SK-N-SH (cell line): Measurements from ENCODE around the gene SURF6. TPM values are rescaled to one million over a fixed set of nuclear protein-coding genes. Genes with fewer than 3 reads are reported as not detected.
"Not testable (repeated sequence)": the region's sequence is repeated elsewhere in the genome, so short reads cannot be mapped to it uniquely, and the experiment has no call there.

ENCODE experiments used
- CTCF ChIA-PET: fragments of 300-600, 350-600 bp; formaldehyde crosslinking; extraction: SDS; loops from one replicate; lab custom pipeline; 2021; lab: Yijun Ruan, JAX
- POLR2A ChIA-PET: fragments of 350-600 bp; sonication (Branson Sonifier 250); formaldehyde crosslinking; extraction: SDS; loops from one replicate; lab custom pipeline; 2020; ENCODE audit warnings: antibody characterized with exemption, inconsistent platforms; lab: Yijun Ruan, JAX
- DNase-seq: peaks from one replicate; pipeline ENCODE4 v3.0.0; 2012
- H2AFZ ChIP-seq: fragments of 200-600 bp; sonication (generic); 2 replicates; pipeline ENCODE4 v1.8.1; 2016; ENCODE audit warnings: antibody characterized with exemption, mild to moderate bottlenecking, low read depth
- H3F3A ChIP-seq: fragments of 200-600 bp; sonication (generic); replicated peaks from 2 replicates; pipeline ENCODE3; 2016; ENCODE audit warnings: antibody characterized with exemption, mild to moderate bottlenecking; ENCODE audit not compliant: insufficient read depth
- H3K27ac ChIP-seq, 2 experiments: fragments of 200-500 bp in 1 of 2; fragments of 200-600 bp in 1 of 2; sonication (Bioruptor generic) in 1 of 2; sonication (generic), shearing (Covaris generic) in 1 of 2; 2 replicates each; pipeline versions ENCODE4 v1.5.1 to v1.6.1; 2014 to 2016; ENCODE audit warnings: low read depth in 2 of 2, inconsistent platforms in 1 of 2, low read length in 1 of 2, mild to moderate bottlenecking in 1 of 2, mixed read lengths in 1 of 2
- H3K27me3 ChIP-seq: fragments of 200-600 bp; sonication (generic), shearing (Covaris generic); 2 replicates; pipeline ENCODE4 v1.6.1; 2016; ENCODE audit warnings: mixed run types; ENCODE audit not compliant: insufficient read depth
- H3K36me3 ChIP-seq, 2 experiments: fragments of 200-500 bp in 1 of 2; fragments of 200-600 bp in 1 of 2; sonication (Bioruptor generic) in 1 of 2; sonication (generic) in 1 of 2; replicated peaks in 1 of 2; 2 replicates each; pipeline versions ENCODE3 to v1.5.1; 2014 to 2016; ENCODE audit warnings: low read length in 1 of 2, mild to moderate bottlenecking in 1 of 2; ENCODE audit not compliant: insufficient read depth in 2 of 2, control insufficient read depth in 1 of 2
- H3K4me1 ChIP-seq, 2 experiments: fragments of 200-500 bp in 1 of 2; fragments of 200-600 bp in 1 of 2; sonication (Bioruptor generic) in 1 of 2; sonication (generic), shearing (Covaris generic) in 1 of 2; 2 replicates each; pipeline versions ENCODE4 v1.5.1 to v1.6.1; 2014 to 2016; ENCODE audit warnings: low read depth in 1 of 2, low read length in 1 of 2, mixed run types in 1 of 2; ENCODE audit not compliant: insufficient read depth in 2 of 2, control insufficient read depth in 1 of 2
- H3K4me2 ChIP-seq: fragments of 200-600 bp; sonication (generic), shearing (Covaris generic); 2 replicates; pipeline ENCODE4 v1.6.1; 2017; ENCODE audit warnings: mixed run types
- H3K4me3 ChIP-seq, 2 experiments: fragments of 200-500 bp in 1 of 2; fragments of 200-600 bp in 1 of 2; sonication (Bioruptor generic) in 1 of 2; sonication (generic), shearing (Covaris generic) in 1 of 2; 2 replicates each; pipeline versions ENCODE4 v1.5.1 to v1.8.1; 2014 to 2016; ENCODE audit warnings: low read depth in 2 of 2, inconsistent platforms in 1 of 2, low read length in 1 of 2, mild to moderate bottlenecking in 1 of 2, mixed read lengths in 1 of 2, moderate library complexity in 1 of 2
- H3K79me2 ChIP-seq: fragments of 200-600 bp; sonication (generic); 2 replicates; pipeline ENCODE4 v1.8.1; 2017; ENCODE audit warnings: mild to moderate bottlenecking; ENCODE audit not compliant: insufficient read depth
- H3K9ac ChIP-seq: fragments of 200-600 bp; sonication (generic); 2 replicates; pipeline ENCODE4 v1.6.1; 2017; ENCODE audit warnings: mixed run types
- H3K9me2 ChIP-seq: fragments of 200-600 bp; sonication (generic); 2 replicates; pipeline ENCODE4 v1.6.1; 2017; ENCODE audit warnings: mixed run types
- H3K9me3 ChIP-seq: fragments of 200-600 bp; sonication (generic); 2 replicates; pipeline ENCODE4 v1.6.1; 2017; ENCODE audit warnings: mixed run types, mild to moderate bottlenecking, moderate library complexity
- H4K20me1 ChIP-seq: fragments of 200-600 bp; sonication (generic); 2 replicates; pipeline ENCODE4 v1.6.1; 2017; ENCODE audit warnings: mild to moderate bottlenecking, mixed run types; ENCODE audit not compliant: insufficient read depth
- CHD2 ChIP-seq: fragments of 150-350 bp; IDR thresholded peaks from 2 replicates; pipeline ENCODE4 v1.6.1; 2018; ENCODE audit warnings: low read length; ENCODE audit not compliant: partially characterized antibody
- ELF1 ChIP-seq: IDR thresholded peaks from 2 replicates; pipeline ENCODE4 v1.4.0; 2012
- EZH2phosphoT487 ChIP-seq: fragments of 200-600 bp; sonication (generic); IDR thresholded peaks from 2 replicates; pipeline ENCODE4 v1.6.1; 2017; ENCODE audit warnings: low read depth, mixed run types, mild to moderate bottlenecking, antibody characterized with exemption, moderate library complexity, borderline replicate concordance
- FOXM1 ChIP-seq: IDR thresholded peaks from 2 replicates; pipeline ENCODE4 v1.4.0; 2012; ENCODE audit warnings: low read depth, mild to moderate bottlenecking
- GABPA ChIP-seq: IDR thresholded peaks from 2 replicates; pipeline ENCODE4 v1.4.0; 2012; ENCODE audit warnings: low read depth, mild to moderate bottlenecking
- GATA2 ChIP-seq: sonication (generic); formaldehyde crosslinking; IDR thresholded peaks from 2 replicates; pipeline ENCODE4 v1.5.0; 2020; ENCODE audit warnings: mild to moderate bottlenecking, missing genetic modification reagents
- MEF2A ChIP-seq: IDR thresholded peaks from 2 replicates; pipeline ENCODE4 v1.4.0; 2012; ENCODE audit warnings: low read depth, borderline replicate concordance
- POLR2AphosphoS5 ChIP-seq: IDR thresholded peaks from 2 replicates; pipeline ENCODE4 v1.6.1; 2012; ENCODE audit warnings: low read depth, low read length
- RCOR1 ChIP-seq: fragments of 150-350 bp; IDR thresholded peaks from 2 replicates; pipeline ENCODE4 v1.6.1; 2017; ENCODE audit warnings: antibody characterized with exemption, low read length
- RXRA ChIP-seq: IDR thresholded peaks from 2 replicates; pipeline ENCODE4 v1.4.0; 2012; ENCODE audit warnings: low read depth, mild to moderate bottlenecking, borderline replicate concordance
- YY1 ChIP-seq: IDR thresholded peaks from 2 replicates; pipeline ENCODE4 v1.4.0; 2012; ENCODE audit warnings: low read depth, mild to moderate bottlenecking
- WGBS: methylation state at CpG from one replicate; pipeline ENCODE4 v1.1.6; 2017; ENCODE audit warnings: low lambda C conversion rate; 5-methylcytosine and 5-hydroxymethylcytosine counted together
- polyA plus RNA-seq, 3 experiments: library from polyadenylated mRNA; depleted of rRNA; stranded (reverse); fragments of >200 nt; gene quantifications; 2 replicates each; pipeline ENCODE4 v1.2.3, GENCODE V29; 2012
- TF ChIP-seq, protein P1 (sequence below): fragments of 150-350 bp; IDR thresholded peaks from 2 replicates; pipeline ENCODE4 v1.6.1; 2016; ENCODE audit warnings: mild to moderate bottlenecking, low read depth, low read length
- TF ChIP-seq, protein P2 (sequence below): IDR thresholded peaks from 2 replicates; pipeline ENCODE4 v1.4.0; 2012; ENCODE audit warnings: low read depth, borderline replicate concordance
- TF ChIP-seq, protein P3 (sequence below): IDR thresholded peaks from 2 replicates; pipeline ENCODE4 v1.4.0; 2012; ENCODE audit warnings: low read depth, borderline replicate concordance
- TF ChIP-seq, protein P4 (sequence below): IDR thresholded peaks from 2 replicates; pipeline ENCODE4 v1.6.1; 2012; ENCODE audit warnings: mild to moderate bottlenecking, low read depth, low read length, moderate library complexity
- TF ChIP-seq, protein P5 (sequence below): IDR thresholded peaks from 2 replicates; pipeline ENCODE4 v1.4.0; 2012; ENCODE audit warnings: low read depth

The SURF6 gene
- polyA plus RNA-seq, 1 of the 3 experiments (the other 2 are of a cell fraction), result 44.5 TPM

DNA sequence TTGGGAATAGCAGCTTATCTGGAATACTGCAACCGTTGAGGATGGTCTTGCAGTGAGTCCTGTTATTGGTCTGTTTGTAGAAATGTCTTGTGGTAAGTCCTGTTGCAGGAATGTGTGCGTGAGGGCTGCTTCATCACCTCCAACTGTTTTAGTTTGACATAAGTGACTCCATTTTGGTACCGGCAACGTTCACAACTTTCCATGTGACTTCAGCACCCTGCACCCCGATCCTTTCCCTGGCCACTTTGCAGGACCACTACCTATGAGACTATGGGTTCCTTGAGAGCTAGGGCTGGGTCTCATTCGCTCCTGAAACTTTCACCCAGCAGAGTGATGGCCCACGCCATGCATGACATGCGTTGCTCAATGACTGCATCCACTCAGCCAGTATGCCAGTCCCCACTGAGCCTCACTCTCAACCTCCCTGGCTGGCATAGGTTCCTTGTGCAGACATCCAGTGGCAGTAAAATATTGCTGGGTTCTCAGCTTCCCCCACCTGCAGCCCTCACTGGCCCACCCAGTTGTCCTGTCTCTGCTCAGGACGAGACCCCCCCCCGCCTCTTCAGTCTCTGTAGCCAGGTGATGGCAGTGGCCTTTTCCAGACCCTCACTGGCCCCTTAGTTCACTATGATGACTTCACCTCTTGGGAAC, 8.0 kb downstream of the SURF6 start:
- Histone ChIP-seq H3K27ac (no peak overlapping the region), H3K27me3 (no peaks in the 10 kb centered on the region), H3K9me2 (no peaks in the 10 kb centered on the region), H3K9ac (no peak overlapping the region), H3K4me3 (no peak overlapping the region), H2AFZ (no peak overlapping the region), H3K79me2 (no peaks in the 10 kb centered on the region), H3F3A (peaks cover 15% of the 10 kb centered on the region), H3K4me1 (no peaks in the 10 kb centered on the region), H4K20me1 (0 out of 2 replicates have a peak, but pooled peaks cover 7% of the 10 kb centered on the region), H3K9me3 (no peaks in the 10 kb centered on the region), H3K4me2 (no peak overlapping the region), H3K36me3 (peaks cover 21 to 29% of the 10 kb centered on the region in 2 experiments)
- WGBS, result 91% methylated on average over 9 of the region's 10 CpGs
- POLR2A ChIA-PET, result no interaction called here
- no peak for DNase-seq
- CTCF ChIA-PET, result interaction anchor here (0.5 to 3.3 kb wide), 3 partner anchors 141 to 150 kb away, joined by 3 to 47 read pairs (median 3); no protein-coding TSS in a partner anchor
- TF ChIP-seq, protein P1, sequence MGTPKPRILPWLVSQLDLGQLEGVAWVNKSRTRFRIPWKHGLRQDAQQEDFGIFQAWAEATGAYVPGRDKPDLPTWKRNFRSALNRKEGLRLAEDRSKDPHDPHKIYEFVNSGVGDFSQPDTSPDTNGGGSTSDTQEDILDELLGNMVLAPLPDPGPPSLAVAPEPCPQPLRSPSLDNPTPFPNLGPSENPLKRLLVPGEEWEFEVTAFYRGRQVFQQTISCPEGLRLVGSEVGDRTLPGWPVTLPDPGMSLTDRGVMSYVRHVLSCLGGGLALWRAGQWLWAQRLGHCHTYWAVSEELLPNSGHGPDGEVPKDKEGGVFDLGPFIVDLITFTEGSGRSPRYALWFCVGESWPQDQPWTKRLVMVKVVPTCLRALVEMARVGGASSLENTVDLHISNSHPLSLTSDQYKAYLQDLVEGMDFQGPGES, result no peak
- no peak for TF ChIP-seq CHD2
- TF ChIP-seq RXRA, result no peak
- TF ChIP-seq, protein P2, sequence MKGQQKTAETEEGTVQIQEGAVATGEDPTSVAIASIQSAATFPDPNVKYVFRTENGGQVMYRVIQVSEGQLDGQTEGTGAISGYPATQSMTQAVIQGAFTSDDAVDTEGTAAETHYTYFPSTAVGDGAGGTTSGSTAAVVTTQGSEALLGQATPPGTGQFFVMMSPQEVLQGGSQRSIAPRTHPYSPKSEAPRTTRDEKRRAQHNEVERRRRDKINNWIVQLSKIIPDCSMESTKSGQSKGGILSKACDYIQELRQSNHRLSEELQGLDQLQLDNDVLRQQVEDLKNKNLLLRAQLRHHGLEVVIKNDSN, result no peak
- TF ChIP-seq GABPA, result no peak
- TF ChIP-seq GATA2 (CRISPR knock-in tag), result no peak
- no peak; the same call in 1 of the 2 replicates for TF ChIP-seq POLR2AphosphoS5
- no peak for TF ChIP-seq EZH2phosphoT487
- TF ChIP-seq, protein P3, sequence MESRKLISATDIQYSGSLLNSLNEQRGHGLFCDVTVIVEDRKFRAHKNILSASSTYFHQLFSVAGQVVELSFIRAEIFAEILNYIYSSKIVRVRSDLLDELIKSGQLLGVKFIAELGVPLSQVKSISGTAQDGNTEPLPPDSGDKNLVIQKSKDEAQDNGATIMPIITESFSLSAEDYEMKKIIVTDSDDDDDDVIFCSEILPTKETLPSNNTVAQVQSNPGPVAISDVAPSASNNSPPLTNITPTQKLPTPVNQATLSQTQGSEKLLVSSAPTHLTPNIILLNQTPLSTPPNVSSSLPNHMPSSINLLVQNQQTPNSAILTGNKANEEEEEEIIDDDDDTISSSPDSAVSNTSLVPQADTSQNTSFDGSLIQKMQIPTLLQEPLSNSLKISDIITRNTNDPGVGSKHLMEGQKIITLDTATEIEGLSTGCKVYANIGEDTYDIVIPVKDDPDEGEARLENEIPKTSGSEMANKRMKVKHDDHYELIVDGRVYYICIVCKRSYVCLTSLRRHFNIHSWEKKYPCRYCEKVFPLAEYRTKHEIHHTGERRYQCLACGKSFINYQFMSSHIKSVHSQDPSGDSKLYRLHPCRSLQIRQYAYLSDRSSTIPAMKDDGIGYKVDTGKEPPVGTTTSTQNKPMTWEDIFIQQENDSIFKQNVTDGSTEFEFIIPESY, result no peak
- no peak for TF ChIP-seq MEF2A
- no peak for TF ChIP-seq ELF1
- no peak for TF ChIP-seq FOXM1
- TF ChIP-seq, protein P4, sequence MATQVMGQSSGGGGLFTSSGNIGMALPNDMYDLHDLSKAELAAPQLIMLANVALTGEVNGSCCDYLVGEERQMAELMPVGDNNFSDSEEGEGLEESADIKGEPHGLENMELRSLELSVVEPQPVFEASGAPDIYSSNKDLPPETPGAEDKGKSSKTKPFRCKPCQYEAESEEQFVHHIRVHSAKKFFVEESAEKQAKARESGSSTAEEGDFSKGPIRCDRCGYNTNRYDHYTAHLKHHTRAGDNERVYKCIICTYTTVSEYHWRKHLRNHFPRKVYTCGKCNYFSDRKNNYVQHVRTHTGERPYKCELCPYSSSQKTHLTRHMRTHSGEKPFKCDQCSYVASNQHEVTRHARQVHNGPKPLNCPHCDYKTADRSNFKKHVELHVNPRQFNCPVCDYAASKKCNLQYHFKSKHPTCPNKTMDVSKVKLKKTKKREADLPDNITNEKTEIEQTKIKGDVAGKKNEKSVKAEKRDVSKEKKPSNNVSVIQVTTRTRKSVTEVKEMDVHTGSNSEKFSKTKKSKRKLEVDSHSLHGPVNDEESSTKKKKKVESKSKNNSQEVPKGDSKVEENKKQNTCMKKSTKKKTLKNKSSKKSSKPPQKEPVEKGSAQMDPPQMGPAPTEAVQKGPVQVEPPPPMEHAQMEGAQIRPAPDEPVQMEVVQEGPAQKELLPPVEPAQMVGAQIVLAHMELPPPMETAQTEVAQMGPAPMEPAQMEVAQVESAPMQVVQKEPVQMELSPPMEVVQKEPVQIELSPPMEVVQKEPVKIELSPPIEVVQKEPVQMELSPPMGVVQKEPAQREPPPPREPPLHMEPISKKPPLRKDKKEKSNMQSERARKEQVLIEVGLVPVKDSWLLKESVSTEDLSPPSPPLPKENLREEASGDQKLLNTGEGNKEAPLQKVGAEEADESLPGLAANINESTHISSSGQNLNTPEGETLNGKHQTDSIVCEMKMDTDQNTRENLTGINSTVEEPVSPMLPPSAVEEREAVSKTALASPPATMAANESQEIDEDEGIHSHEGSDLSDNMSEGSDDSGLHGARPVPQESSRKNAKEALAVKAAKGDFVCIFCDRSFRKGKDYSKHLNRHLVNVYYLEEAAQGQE, result no peak
- TF ChIP-seq, protein P5, sequence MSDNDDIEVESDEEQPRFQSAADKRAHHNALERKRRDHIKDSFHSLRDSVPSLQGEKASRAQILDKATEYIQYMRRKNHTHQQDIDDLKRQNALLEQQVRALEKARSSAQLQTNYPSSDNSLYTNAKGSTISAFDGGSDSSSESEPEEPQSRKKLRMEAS, result no peak
- TF ChIP-seq RCOR1, result no peak
- no peak for TF ChIP-seq YY1

DNA sequence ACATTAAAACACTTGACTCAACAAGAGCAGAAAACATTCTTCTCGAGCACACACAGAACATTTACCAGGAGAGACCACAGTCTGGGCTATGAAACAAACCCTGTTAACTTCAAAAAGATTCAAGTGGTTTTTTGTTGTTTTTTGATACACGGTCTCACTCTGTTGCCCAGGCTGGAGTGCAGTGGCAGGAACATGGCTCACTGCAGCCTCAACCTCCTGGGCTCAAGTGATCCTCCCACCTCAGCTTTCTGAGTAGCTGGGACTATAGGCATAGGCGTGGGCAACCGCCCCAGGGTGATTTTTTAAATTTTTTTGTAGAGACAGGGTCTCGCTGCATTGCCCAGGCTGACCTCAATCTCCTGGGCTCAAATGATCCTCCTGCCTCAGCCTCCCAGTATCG, 9.0 kb downstream of the SURF6 start:
- H3K9me2 ChIP-seq, POLR2A ChIA-PET: not testable (repeated sequence)
- CTCF ChIA-PET, result interaction anchor here (0.6 to 2.2 kb wide), 2 partner anchors 141 to 145 kb away, joined by 3 to 16 read pairs; no protein-coding TSS in a partner anchor

More for the DNA sequence above, 9.0 kb downstream of the SURF6 start:
- 96% methylated on average over 6 of the region's 6 CpGs for WGBS
- DNase-seq, H3K79me2 ChIP-seq, H3K9ac ChIP-seq, H3K4me3 ChIP-seq, H2AFZ ChIP-seq, H3K27me3 ChIP-seq, H4K20me1 ChIP-seq, H3K4me1 ChIP-seq, H3K9me3 ChIP-seq, H3K27ac ChIP-seq, H3K4me2 ChIP-seq: not testable (repeated sequence)
- Histone ChIP-seq H3K36me3 (peaks cover 12 to 20% of the 10 kb centered on the region in 2 experiments), H3F3A (peaks cover 15% of the 10 kb centered on the region)
